SU-DHL-6 (cell line): ENCODE results near the gene HP1BP3.

Experiments
- H2AFZ ChIP-seq: fragments of 200-600 bp; sonication (generic); 2 replicates; pipeline ENCODE4 v1.6.1; 2014; ENCODE audit warnings: low read depth, mild to moderate bottlenecking, moderate library complexity, mixed read lengths, antibody characterized with exemption, low read length; ENCODE audit not compliant: severe bottlenecking
- H3F3A ChIP-seq: fragments of 200-600 bp; shearing (Covaris generic); 2 replicates; pipeline ENCODE4 v1.6.0; 2016; ENCODE audit warnings: antibody characterized with exemption, mild to moderate bottlenecking; ENCODE audit not compliant: insufficient read depth
- H3K27ac ChIP-seq: fragments of 200-600 bp; sonication (generic); 2 replicates; pipeline ENCODE4 v1.5.1; 2016; ENCODE audit warnings: low read depth, mild to moderate bottlenecking, low read length, moderate library complexity, mixed read lengths
- H3K27me3 ChIP-seq: fragments of 200-600 bp; sonication (generic), shearing (Covaris generic); 2 replicates; pipeline ENCODE4 v1.6.0; 2014; ENCODE audit warnings: mild to moderate bottlenecking, low read length
- H3K36me3 ChIP-seq: fragments of 200-600 bp; sonication (generic); 2 replicates; pipeline ENCODE4 v1.6.1; 2014; ENCODE audit warnings: mild to moderate bottlenecking, low read length, mixed read lengths
- H3K4me2 ChIP-seq: fragments of 300-600, 200-600 bp; shearing (Covaris generic), sonication (generic); 2 replicates; pipeline ENCODE4 v1.6.0; 2014; ENCODE audit warnings: low read length, low read depth, mild to moderate bottlenecking; ENCODE audit not compliant: poor library complexity, severe bottlenecking
- H3K4me3 ChIP-seq: fragments of 200-600 bp; sonication (generic); 2 replicates; pipeline ENCODE4 v1.5.1; 2014; ENCODE audit warnings: antibody characterized with exemption, low read length, mild to moderate bottlenecking, mixed read lengths; ENCODE audit not compliant: insufficient read depth, poor library complexity, severe bottlenecking
- H3K79me2 ChIP-seq: fragments of 200-600 bp; sonication (generic); 2 replicates; pipeline ENCODE4 v1.6.1; 2014; ENCODE audit warnings: mild to moderate bottlenecking, low read length, moderate library complexity; ENCODE audit not compliant: insufficient read depth
- H3K9ac ChIP-seq: fragments of 200-600 bp; sonication (generic); 2 replicates; pipeline ENCODE4 v1.7.0; 2014; ENCODE audit warnings: mild to moderate bottlenecking, low read length
- H3K9me2 ChIP-seq: fragments of 200-600 bp; sonication (generic); replicated peaks from 2 replicates; pipeline ENCODE4 v1.6.1; 2014; ENCODE audit warnings: low read length; ENCODE audit not compliant: insufficient read depth
- H3K9me3 ChIP-seq: fragments of 200-600 bp; sonication (generic); 2 replicates; pipeline ENCODE4 v1.6.1; 2014; ENCODE audit warnings: low read length, mixed read lengths; ENCODE audit not compliant: insufficient read depth
- H4K20me1 ChIP-seq: fragments of 200-600 bp; sonication (generic); 2 replicates; pipeline ENCODE4 v1.6.1; 2014; ENCODE audit warnings: low read depth, mild to moderate bottlenecking, antibody characterized with exemption, low read length, moderate library complexity, mixed read lengths
- CTCF ChIP-seq: fragments of 200-600 bp; sonication (generic); IDR thresholded peaks from one replicate; pipeline ENCODE4 v1.5.1; 2017; ENCODE audit warnings: antibody characterized with exemption, mild to moderate bottlenecking, low read length, moderate library complexity; ENCODE audit not compliant: insufficient read depth, poor library complexity, severe bottlenecking
- EZH2phosphoT487 ChIP-seq: fragments of 200-600 bp; sonication (generic), shearing (Covaris generic); conservative IDR thresholded peaks from 2 replicates; pipeline ENCODE4 v1.6.1; 2018; ENCODE audit warnings: mild to moderate bottlenecking, antibody characterized with exemption, low read length, moderate library complexity, mixed read lengths

HP1BP3 gene

DNA sequence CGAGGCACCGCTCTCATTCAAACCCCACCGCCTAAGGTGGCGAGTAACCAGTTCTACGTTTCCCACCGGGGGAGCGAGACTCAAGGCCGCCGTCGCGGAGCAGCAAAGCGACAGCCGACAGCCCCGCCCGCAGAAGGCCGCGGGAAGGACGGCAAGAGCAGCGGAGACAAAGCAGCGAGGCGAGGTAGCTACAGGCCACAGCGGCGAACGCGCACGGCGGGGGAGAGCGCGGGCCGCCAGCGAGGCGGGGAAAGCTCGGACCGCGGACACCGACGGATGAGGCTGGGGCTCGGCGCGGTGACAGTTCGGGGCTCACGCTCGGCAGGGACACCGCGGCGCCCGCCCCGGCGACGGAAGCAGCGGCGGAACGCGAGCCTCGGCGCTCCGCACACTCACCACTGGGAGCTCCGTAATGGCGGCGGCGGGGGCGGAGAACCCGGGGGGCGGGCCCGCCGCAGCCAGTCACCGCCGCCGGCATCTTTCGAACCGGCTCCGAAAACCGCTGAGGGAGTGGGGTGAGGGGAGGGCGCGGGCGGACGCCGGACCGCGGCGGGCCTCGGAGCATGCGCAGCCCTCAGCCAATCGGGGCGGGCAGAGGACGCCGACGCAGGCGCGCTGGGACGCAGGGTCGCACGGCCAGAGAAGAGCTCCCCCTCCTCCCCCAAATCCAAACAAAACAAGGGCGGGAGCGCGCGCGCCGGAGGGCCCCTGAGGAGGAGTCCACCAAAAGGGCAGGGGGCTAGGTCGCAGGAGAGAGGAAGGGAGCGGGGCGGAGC lies 666 bp downstream of the HP1BP3 start:
- peak overlapping the region; percentile 64 for H2AFZ ChIP-seq
- peaks cover 50% of the 10 kb centered on the region for H3K79me2 ChIP-seq
- peaks cover 16% of the 10 kb centered on the region; the same call in 1 of the 2 replicates for H3F3A ChIP-seq
- H3K27me3 ChIP-seq = no peaks in the 10 kb centered on the region
- peak overlapping the region; percentile 82 for H3K4me2 ChIP-seq
- H3K9me2 ChIP-seq = no peaks in the 10 kb centered on the region
- no peaks in the 10 kb centered on the region for H3K36me3 ChIP-seq
- TF ChIP-seq EZH2phosphoT487 (no peak), CTCF (no peak)
- H3K9ac ChIP-seq = peak overlapping the region; percentile 88
- H3K4me3 ChIP-seq = peak overlapping the region; percentile 83
- H3K27ac ChIP-seq = peak overlapping the region; percentile 84
- peaks cover 24% of the 10 kb centered on the region; the same call in 1 of the 2 replicates for H4K20me1 ChIP-seq
- H3K9me3 ChIP-seq = no peaks in the 10 kb centered on the region

- H3K4me2 ChIP-seq = peak overlapping the region; percentile 82
- peak overlapping the region; percentile 84 for H3K27ac ChIP-seq
- peaks cover 56% of the 10 kb centered on the region for H3K79me2 ChIP-seq
- peaks cover 4% of the 10 kb centered on the region; the same call in 1 of the 2 replicates for H3K36me3 ChIP-seq
- H4K20me1 ChIP-seq = peaks cover 29% of the 10 kb centered on the region
- TF ChIP-seq CTCF (no peak), EZH2phosphoT487 (no peak)
- H3K27me3 ChIP-seq = no peaks in the 10 kb centered on the region
- H3K9me3 ChIP-seq = no peaks in the 10 kb centered on the region
- H3K9me2 ChIP-seq = no peaks in the 10 kb centered on the region
- H3K9ac ChIP-seq = peak overlapping the region; percentile 88
- no peak overlapping the region for H2AFZ ChIP-seq
- H3F3A ChIP-seq = peaks cover 21% of the 10 kb centered on the region; the same call in 1 of the 2 replicates
- peak overlapping the region; percentile 83 for H3K4me3 ChIP-seq
Measured at GRCh38 chr1:20785907-20786252, 1.2 kb downstream of the HP1BP3 start.

DNA sequence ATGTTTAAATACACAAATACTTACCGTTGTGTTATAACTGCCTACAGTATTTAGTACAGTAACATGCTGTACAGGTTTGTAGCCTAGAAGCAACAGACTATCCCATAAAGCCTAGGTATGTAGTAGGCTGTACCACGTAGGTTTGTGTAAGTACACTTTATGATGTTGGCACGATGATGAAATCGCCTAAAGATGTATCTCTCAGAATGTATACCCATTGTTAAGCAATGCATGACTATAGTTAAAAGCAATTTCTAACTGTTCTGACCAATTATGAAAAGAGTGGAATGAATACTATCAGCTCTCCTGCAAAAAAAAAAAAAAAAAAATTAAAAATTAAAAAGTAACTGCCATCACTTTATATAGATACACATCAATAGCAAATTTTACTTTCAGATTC lies 11.4 kb downstream of the HP1BP3 start:
- Histone ChIP-seq H3K9me3 (no peaks in the 10 kb centered on the region), H3K4me2 (no peak overlapping the region), H3K9ac (no peak overlapping the region), H3F3A (peaks cover 9% of the 10 kb centered on the region; the same call in 1 of the 2 replicates), H3K9me2 (no peaks in the 10 kb centered on the region), H3K36me3 (peaks cover 85% of the 10 kb centered on the region), H3K27me3 (no peaks in the 10 kb centered on the region), H4K20me1 (peaks cover 30% of the 10 kb centered on the region), H3K4me3 (no peak overlapping the region), H2AFZ (no peak overlapping the region), H3K79me2 (peaks cover 64% of the 10 kb centered on the region), H3K27ac (no peak overlapping the region)
- TF ChIP-seq EZH2phosphoT487 (no peak), CTCF (no peak)
